Fibroblast of lung (primary cell): ENCODE measurements around the gene EML1.

ENCODE experiments used
- CTCF ChIP-seq, 2 donors: IDR thresholded peaks in 1 of 2; conservative IDR thresholded peaks in 1 of 2; 1 replicate in 1 of 2; 2 replicates in 1 of 2; pipeline ENCODE4 v1.5.1; 2011 to 2012; ENCODE audit warnings: low read length in 2 of 2, control low read depth in 1 of 2, inconsistent platforms in 1 of 2, low read depth in 1 of 2, mild to moderate bottlenecking in 1 of 2
- EZH2 ChIP-seq: IDR thresholded peaks from 2 replicates; pipeline ENCODE4 v1.5.1; 2012; ENCODE audit warnings: low read length, control low read depth, mild to moderate bottlenecking; ENCODE audit errors: missing control alignments

GRCh38 chr14:99773521-99774497 lies 19.4 kb upstream of the EML1 start:
- TF ChIP-seq CTCF (conservative IDR thresholded peaks at IDR 0.05 in 1 of 2, IDR thresholded peaks at IDR 0.05 in 1 of 2; ENCODE audit: low read depth in 1 of 2, low read length in 2 of 2) (no peak), EZH2 (no peak)
